A549 (cell line): ENCODE data around the gene GAL3ST1. TPM values are rescaled to one million over a fixed set of nuclear protein-coding genes. Genes with fewer than 3 reads are reported as not detected.
"Not testable (repeated sequence)": the region's sequence is repeated elsewhere in the genome, so short reads cannot be mapped to it uniquely, and the experiment has no call there.

ENCODE experiments used
- ATAC-seq, 2 experiments: fragments of 200-7000 bp in 1 of 2; fragments of >200 bp in 1 of 2; cut with Nextera tagmentation in 1 of 2; cut with Tn5 transposase in 1 of 2; 3 replicates each; pipeline versions ENCODE4 v1.8.0 to v1.9.1; 2018 to 2020; ENCODE audit warnings: mild to moderate bottlenecking in 1 of 2, moderate library complexity in 1 of 2
- CTCF ChIA-PET: fragments of 300-600 bp; sonication (Branson Sonifier 250); formaldehyde crosslinking; extraction: SDS; loops from one replicate; lab custom pipeline; 2021; ENCODE audit warnings: antibody characterized with exemption, inconsistent platforms; lab: Yijun Ruan, JAX
- POLR2A ChIA-PET: fragments of 350-600 bp; formaldehyde crosslinking; extraction: SDS; loops from one replicate; lab custom pipeline; 2021; ENCODE audit warnings: antibody characterized with exemption, inconsistent platforms; lab: Yijun Ruan, JAX
- DNase-seq, 2 experiments: peaks; one replicate each; pipeline versions ENCODE4 v3.0.0 to v3.0.0-alpha.2; 2011 to 2016; ENCODE audit warnings: low read depth in 1 of 2, low spot score in 1 of 2
- FAIRE-seq: peaks from 2 replicates; lab custom pipeline; 2011; peaks lifted over from hg19 to GRCh38; lab: Jason Lieb, UNC
- H3K27ac ChIP-seq, 2 experiments: fragments of >200 bp; sonication (Bioruptor Twin); formaldehyde crosslinking; 3 replicates each; pipeline ENCODE4 v1.5.1; 2016 to 2017
- H3K4me1 ChIP-seq: fragments of >200 bp; sonication (Bioruptor Twin); formaldehyde crosslinking; 3 replicates; pipeline ENCODE4 v1.6.1; 2016
- H3K4me2 ChIP-seq: fragments of >200 bp; sonication (Bioruptor Twin); formaldehyde crosslinking; 3 replicates; pipeline ENCODE4 v1.6.1; 2016
- H3K4me3 ChIP-seq: fragments of >200 bp; sonication (Bioruptor Twin); formaldehyde crosslinking; 3 replicates; pipeline ENCODE4 v1.5.1; 2016
- H3K9me3 ChIP-seq: fragments of >200 bp; sonication (Bioruptor Twin); formaldehyde crosslinking; 3 replicates; pipeline ENCODE4 v1.6.1; 2016
- CBX2 ChIP-seq: fragments of 200-600 bp; sonication (generic); IDR thresholded peaks from 2 replicates; pipeline ENCODE4 v1.6.1; 2016; ENCODE audit warnings: low read depth, mild to moderate bottlenecking, borderline replicate concordance
- CEBPB ChIP-seq, 2 experiments: fragments of >200 bp in 1 of 2; sonication (Bioruptor Twin) in 1 of 2; formaldehyde crosslinking in 1 of 2; IDR thresholded peaks; 2 replicates each; pipeline ENCODE4 v1.6.1; 2012 to 2016
- EHF ChIP-seq: fragments of 250-450 bp; sonication (Bioruptor Pico); IDR thresholded peaks from 2 replicates; pipeline ENCODE4 v1.5.0; 2020; ENCODE audit warnings: mild to moderate bottlenecking
- FOSB ChIP-seq: fragments of 250-450 bp; sonication (Bioruptor Pico); IDR thresholded peaks from 2 replicates; pipeline ENCODE4 v1.5.0; 2020; ENCODE audit warnings: mild to moderate bottlenecking, moderate library complexity
- FOXS1 ChIP-seq: fragments of 250-450 bp; sonication (Bioruptor Pico); IDR thresholded peaks from 2 replicates; pipeline ENCODE4 v1.5.0; 2020; ENCODE audit warnings: mild to moderate bottlenecking, moderate library complexity
- GATA3 ChIP-seq: IDR thresholded peaks from 2 replicates; pipeline ENCODE4 v1.6.1; 2012; ENCODE audit warnings: borderline replicate concordance
- HDAC2 ChIP-seq: fragments of 200-600 bp; sonication (generic); IDR thresholded peaks from 2 replicates; pipeline ENCODE4 v1.6.1; 2016
- HOXA7 ChIP-seq: fragments of 250-450 bp; sonication (Bioruptor Pico); IDR thresholded peaks from 2 replicates; pipeline ENCODE4 v1.5.0; 2020; ENCODE audit warnings: mild to moderate bottlenecking, moderate library complexity
- HOXB13 ChIP-seq: fragments of 250-450 bp; sonication (Bioruptor Pico); IDR thresholded peaks from 2 replicates; pipeline ENCODE4 v1.5.0; 2020; ENCODE audit warnings: low read depth, mild to moderate bottlenecking, moderate library complexity
- JUN ChIP-seq, 2 experiments: fragments of >200 bp; sonication (Bioruptor Twin); formaldehyde crosslinking; IDR thresholded peaks; 2 replicates in 1 of 2; 3 replicates in 1 of 2; pipeline ENCODE4 v1.6.1; 2016 to 2017
- KDM5A ChIP-seq: fragments of 200-600 bp; sonication (generic); IDR thresholded peaks from 2 replicates; pipeline ENCODE4 v1.6.1; 2016; ENCODE audit warnings: antibody characterized with exemption, mild to moderate bottlenecking
- MYC ChIP-seq: IDR thresholded peaks from 2 replicates; pipeline ENCODE4 v1.6.1; 2012; ENCODE audit warnings: mild to moderate bottlenecking, inconsistent platforms, low read length, improper control_type of control experiment, borderline replicate concordance
- NFE2L2 ChIP-seq: fragments of 150-350 bp; conservative IDR thresholded peaks from 2 replicates; pipeline ENCODE4 v1.6.1; 2014; ENCODE audit warnings: low read length
- NPAS2 ChIP-seq: fragments of 250-450 bp; sonication (Bioruptor Pico); IDR thresholded peaks from 2 replicates; pipeline ENCODE4 v1.8.0; 2022; ENCODE audit warnings: mild to moderate bottlenecking, moderate library complexity, borderline replicate concordance
- NR3C1 ChIP-seq: fragments of >200 bp; sonication (Bioruptor Twin); formaldehyde crosslinking; IDR thresholded peaks from 3 replicates; pipeline ENCODE4 v1.6.1; 2017
- RFX5 ChIP-seq: fragments of 450-650 bp; IDR thresholded peaks from 2 replicates; pipeline ENCODE4 v1.7.1; 2014; ENCODE audit warnings: antibody characterized with exemption, mild to moderate bottlenecking, moderate library complexity
- SREBF2 ChIP-seq: fragments of 450-650 bp; IDR thresholded peaks from 2 replicates; pipeline ENCODE4 v1.6.1; 2014; ENCODE audit warnings: mild to moderate bottlenecking, moderate library complexity
- ZC3H11A ChIP-seq: fragments of 450-650 bp; IDR thresholded peaks from 2 replicates; pipeline ENCODE4 v1.6.1; 2014; ENCODE audit warnings: antibody characterized with exemption, mild to moderate bottlenecking
- ZSCAN20 ChIP-seq: fragments of 250-450 bp; sonication (Bioruptor Pico); IDR thresholded peaks from 2 replicates; pipeline ENCODE4 v1.8.0; 2022; ENCODE audit warnings: mild to moderate bottlenecking, moderate library complexity
- WGBS: methylation state at CpG from one replicate; pipeline ENCODE4 v1.1.6; 2017; ENCODE audit errors: missing lambda C conversion rate; 5-methylcytosine and 5-hydroxymethylcytosine counted together
- polyA plus RNA-seq, 4 experiments: library from polyadenylated mRNA; depleted of rRNA in 3 of 4; stranded (reverse); fragments of >200 nt; fragmentation: RNase III in 1 of 4; extraction: RNeasy Plus Mini Kit Qiagen cat#74134 plus additional on column Dnase treatment in 1 of 4; gene quantifications; 2 replicates in 3 of 4; 3 replicates in 1 of 4; pipeline ENCODE4 v1.2.3, GENCODE V29; 2011 to 2017
- TF ChIP-seq, protein P1 (sequence below): IDR thresholded peaks from 2 replicates; pipeline ENCODE4 v1.6.1; 2012
- TF ChIP-seq, protein P2 (sequence below): IDR thresholded peaks from 2 replicates; pipeline ENCODE4 v1.6.1; 2012

The GAL3ST1 gene
- polyA plus RNA-seq, 2 of the 4 experiments (the other 2 are of a cell fraction) = 8.7 to 14.0 TPM

DNA sequence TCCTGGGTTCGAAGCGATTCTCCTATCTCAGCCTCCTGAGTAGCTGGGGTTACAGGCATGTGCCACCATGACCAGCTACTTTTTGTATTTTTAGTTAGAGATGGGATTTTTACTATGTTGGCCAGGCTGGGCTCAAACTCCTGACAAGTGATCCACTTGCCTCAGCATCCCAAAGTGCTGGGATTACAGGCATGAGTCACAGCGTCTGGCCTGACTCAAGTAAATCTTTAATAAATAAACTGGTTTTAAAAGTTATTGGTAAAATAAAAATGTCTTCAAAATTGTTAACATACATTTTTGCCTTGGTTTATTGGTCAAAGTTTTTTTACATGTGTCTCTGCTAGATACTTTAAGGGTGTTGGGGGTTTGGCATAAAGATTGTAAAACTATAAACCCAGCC lies 24.5 kb upstream of the GAL3ST1 start:
- H3K27ac ChIP-seq = no peak overlapping the region
- ChIA-PET CTCF (interaction anchor here (1.1 to 1.2 kb wide), 3 partner anchors 15 to 321 kb away, joined by 3 read pairs; no protein-coding TSS in a partner anchor), POLR2A (no interaction called here)
- no peak overlapping the region for H3K4me3 ChIP-seq
- FAIRE-seq (no peak), ATAC-seq (no peak), DNase-seq (no peak)
- no peak for TF ChIP-seq FOXS1 (CRISPR knock-in tag)
- no peak for TF ChIP-seq ZC3H11A
- TF ChIP-seq, protein P1, sequence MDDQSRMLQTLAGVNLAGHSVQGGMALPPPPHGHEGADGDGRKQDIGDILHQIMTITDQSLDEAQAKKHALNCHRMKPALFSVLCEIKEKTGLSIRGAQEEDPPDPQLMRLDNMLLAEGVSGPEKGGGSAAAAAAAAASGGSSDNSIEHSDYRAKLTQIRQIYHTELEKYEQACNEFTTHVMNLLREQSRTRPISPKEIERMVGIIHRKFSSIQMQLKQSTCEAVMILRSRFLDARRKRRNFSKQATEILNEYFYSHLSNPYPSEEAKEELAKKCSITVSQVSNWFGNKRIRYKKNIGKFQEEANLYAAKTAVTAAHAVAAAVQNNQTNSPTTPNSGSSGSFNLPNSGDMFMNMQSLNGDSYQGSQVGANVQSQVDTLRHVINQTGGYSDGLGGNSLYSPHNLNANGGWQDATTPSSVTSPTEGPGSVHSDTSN = no peak
- TF ChIP-seq KDM5A = no peak
- no peaks in the 10 kb centered on the region for H3K9me3 ChIP-seq
- WGBS = 80% methylated on average over 3 of the region's 3 CpGs
- no peak overlapping the region for H3K4me2 ChIP-seq
- no peaks in the 10 kb centered on the region for H3K4me1 ChIP-seq

DNA sequence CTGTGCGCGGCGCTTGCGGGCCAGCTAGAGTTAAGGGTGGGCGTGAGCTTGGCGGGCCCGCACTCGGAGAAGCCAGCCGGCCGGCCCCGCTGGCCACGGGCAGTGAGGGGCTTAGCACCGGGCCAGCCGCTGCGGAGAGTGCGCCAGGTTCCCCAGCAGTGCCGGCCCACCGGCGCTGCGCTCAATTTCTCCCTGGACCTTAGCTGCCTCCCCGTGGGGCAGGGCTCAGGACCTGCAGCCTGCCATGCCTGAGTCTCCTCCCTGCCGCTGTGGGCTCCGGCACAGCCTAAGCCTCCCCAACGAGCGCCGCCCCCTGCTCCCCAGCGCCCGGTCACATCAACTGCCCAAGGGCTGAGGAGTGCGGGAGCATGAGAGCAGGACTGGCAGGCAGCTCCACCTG lies 22.4 kb upstream of the GAL3ST1 start:
- Histone ChIP-seq H3K4me1 (no peaks in the 10 kb centered on the region), H3K9me3 (no peaks in the 10 kb centered on the region), H3K4me2 (no peak overlapping the region), H3K4me3 (no peak overlapping the region), H3K27ac (no peak overlapping the region)
- no peak for ATAC-seq
- ChIA-PET CTCF (interaction anchor here (0.8 kb wide), 1 partner anchor 9 kb away, joined by 3 read pairs; no protein-coding TSS in a partner anchor), POLR2A (no interaction called here)
- no peak for DNase-seq
- no peak for TF ChIP-seq CEBPB (IDR thresholded peaks at IDR 0.05)
- no peak for TF ChIP-seq JUN (IDR thresholded peaks at IDR 0.05)
- no peak for TF ChIP-seq EHF (CRISPR knock-in tag)
- TF ChIP-seq SREBF2 = no peak
- no peak for TF ChIP-seq CBX2
- TF ChIP-seq, protein P2, sequence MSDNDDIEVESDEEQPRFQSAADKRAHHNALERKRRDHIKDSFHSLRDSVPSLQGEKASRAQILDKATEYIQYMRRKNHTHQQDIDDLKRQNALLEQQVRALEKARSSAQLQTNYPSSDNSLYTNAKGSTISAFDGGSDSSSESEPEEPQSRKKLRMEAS = no peak
- no peak for TF ChIP-seq RFX5
- no peak for TF ChIP-seq HDAC2
- no peak for TF ChIP-seq GATA3
- TF ChIP-seq MYC = no peak
- no peak for TF ChIP-seq HOXB13 (CRISPR knock-in tag)
- TF ChIP-seq ZSCAN20 (CRISPR knock-in tag) = no peak
- TF ChIP-seq HOXA7 (CRISPR knock-in tag) = no peak
- TF ChIP-seq NPAS2 (CRISPR knock-in tag) = no peak
- TF ChIP-seq NFE2L2 = no peak
- TF ChIP-seq FOSB (CRISPR knock-in tag) = no peak
- WGBS = no CpG with 5 or more reads among the region's 29 CpGs
- FAIRE-seq = no peak

DNA sequence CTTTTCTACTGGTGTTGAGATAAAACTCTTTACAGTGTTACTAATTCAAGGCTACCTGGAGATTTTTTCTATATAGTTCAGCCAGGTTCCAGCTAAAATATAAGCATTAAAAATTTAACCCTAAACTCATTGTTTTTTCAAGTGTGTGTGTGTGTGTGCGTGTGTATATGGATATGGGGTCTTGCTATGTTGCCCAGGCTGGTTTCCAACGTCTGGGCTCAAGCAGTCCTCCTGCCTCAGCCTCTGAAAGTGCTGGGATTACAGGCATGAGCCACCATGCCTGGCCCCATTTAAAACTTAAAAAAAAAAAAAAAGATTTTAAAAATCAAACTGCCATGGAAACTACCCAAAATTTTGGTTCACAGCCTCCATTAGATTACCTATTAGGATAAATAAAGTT lies 21.7 kb upstream of the GAL3ST1 start:
- no peak for ATAC-seq
- H3K4me2 ChIP-seq = no peak overlapping the region
- no peak overlapping the region for H3K4me3 ChIP-seq
- 45% methylated on average over 2 of the region's 2 CpGs for WGBS
- no peak for DNase-seq
- ChIA-PET POLR2A (no interaction called here), CTCF (interaction anchor here (1.5 kb wide), 1 partner anchor 8 kb away, joined by 4 read pairs; no protein-coding TSS in a partner anchor)
- FAIRE-seq = no peak
- TF ChIP-seq GATA3 (no peak), NR3C1 (no peak)
- no peak overlapping the region for H3K27ac ChIP-seq
- no peaks in the 10 kb centered on the region for H3K9me3 ChIP-seq
- no peaks in the 10 kb centered on the region for H3K4me1 ChIP-seq

DNA sequence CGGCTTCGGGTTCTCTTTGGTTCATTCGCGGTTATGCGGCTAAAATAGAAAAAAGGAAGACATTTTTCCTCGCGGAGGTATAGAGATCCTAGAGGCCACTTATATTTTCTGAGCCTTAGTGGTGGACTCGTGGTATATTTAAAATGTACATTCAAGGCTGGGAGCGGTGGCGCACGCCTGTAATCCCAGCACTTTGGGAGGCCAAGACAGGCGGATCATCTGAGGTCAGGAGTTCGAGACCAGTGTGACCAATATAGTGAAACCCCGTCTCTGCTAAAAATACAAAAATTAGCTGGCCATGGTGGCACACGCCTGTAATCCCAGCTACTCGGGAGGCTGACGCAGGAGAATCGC lies 17.9 kb upstream of the GAL3ST1 start:
- not testable (repeated sequence) for H3K9me3 ChIP-seq, FAIRE-seq, DNase-seq, H3K4me1 ChIP-seq, ATAC-seq
- ChIA-PET CTCF (interaction anchor here (0.7 to 2.5 kb wide), 4 partner anchors 9 to 107 kb away, joined by 3 to 7 read pairs (median 3); no protein-coding TSS in a partner anchor), POLR2A (interaction anchor here (0.9 kb wide), 1 partner anchor 9 kb away, joined by 3 read pairs; no protein-coding TSS in a partner anchor)
- Histone ChIP-seq H3K4me3 (peak overlapping the region; percentile 37), H3K27ac (peak overlapping the region in 1 of 2 experiments; percentile 92; a peak in 2 of 6 replicates), H3K4me2 (peak overlapping the region; percentile 92)
- 28% methylated on average over 17 of the region's 18 CpGs for WGBS
